ENCODE measurements around the gene DNLZ. TPM values are rescaled to one million over a fixed set of nuclear protein-coding genes. Genes with fewer than 3 reads are reported as not detected.

Gene DNLZ
- total RNA-seq, 1 donor: 6.1 TPM

GRCh38 chr9:136379891-136380290 lies 16.3 kb upstream of the DNLZ start:
- no peak overlapping the region for H3K4me3 ChIP-seq (ENCODE audit: low read depth, low read length)
- TF ChIP-seq CTCF (IDR thresholded peaks at IDR 0.05; ENCODE audit: insufficient read depth, low read length): no peak
- DNase-seq (ENCODE audit: low read depth): no peak

GRCh38 chr9:136379401-136379800 lies 15.9 kb upstream of the DNLZ start:
- DNase-seq (ENCODE audit: low read depth): no peak
- TF ChIP-seq CTCF (IDR thresholded peaks at IDR 0.05; ENCODE audit: insufficient read depth, low read length): no peak
- no peak overlapping the region for H3K4me3 ChIP-seq (ENCODE audit: low read depth, low read length)

GRCh38 chr9:136379003-136379287 lies 15.4 kb upstream of the DNLZ start:
- TF ChIP-seq CTCF (IDR thresholded peaks at IDR 0.05; ENCODE audit: insufficient read depth, low read length): no peak
- DNase-seq (ENCODE audit: low read depth): no peak

GRCh38 chr9:136378170-136379002 lies 14.8 kb upstream of the DNLZ start:
- H3K4me3 ChIP-seq (ENCODE audit: low read depth, low read length): no peak overlapping the region
- DNase-seq (ENCODE audit: low read depth): no peak
- no peak for TF ChIP-seq CTCF (IDR thresholded peaks at IDR 0.05; ENCODE audit: insufficient read depth, low read length)

More at GRCh38 chr9:136379003-136379287, 15.4 kb upstream of the DNLZ start:
- H3K4me3 ChIP-seq (ENCODE audit: low read depth, low read length): no peak overlapping the region

- TF ChIP-seq CTCF (IDR thresholded peaks at IDR 0.05; ENCODE audit: insufficient read depth, low read length): no peak
- no peak for DNase-seq (ENCODE audit: low read depth)
- H3K4me3 ChIP-seq (ENCODE audit: low read depth, low read length): no peak overlapping the region
Observed at GRCh38 chr9:136377341-136378169, 14.0 kb upstream of the DNLZ start.

GRCh38 chr9:136376457-136376856 lies 12.9 kb upstream of the DNLZ start:
- no peak for DNase-seq (ENCODE audit: low read depth)
- no peak for TF ChIP-seq CTCF (IDR thresholded peaks at IDR 0.05; ENCODE audit: insufficient read depth, low read length)
- no peak overlapping the region for H3K4me3 ChIP-seq (ENCODE audit: low read depth, low read length)

All from fibroblast of the aortic adventitia (primary cell).